Endothelial cell of umbilical vein (primary cell): Measurements from ENCODE around the gene CACNA1C. TPM values are rescaled to one million over a fixed set of nuclear protein-coding genes. Genes with fewer than 3 reads are reported as not detected.

ENCODE experiments used
- BruUV-seq: library from RNA; stranded (reverse); fragments of 400-500 nt; replicated peaks from 2 replicates; lab custom pipeline; 2021; lab: Mats Ljungman, UMichigan
- CTCF ChIA-PET: fragments of 300-600, 350-600 bp; sonication (Branson Sonifier 250); formaldehyde crosslinking; loops from one replicate; lab custom pipeline; 2021; ENCODE audit warnings: antibody characterized with exemption, inconsistent platforms; lab: Charles Lee
- POLR2A ChIA-PET: fragments of 300-600, 350-600 bp; sonication (Branson Sonifier 250); formaldehyde crosslinking; loops from one replicate; lab custom pipeline; 2021; ENCODE audit warnings: antibody characterized with exemption, inconsistent platforms; lab: Charles Lee
- DNase-seq: peaks from one replicate; pipeline ENCODE4 v3.0.0-alpha.2; 2011; ENCODE audit warnings: low read depth, low spot score
- FAIRE-seq: peaks from 2 replicates; lab custom pipeline; 2011; peaks lifted over from hg19 to GRCh38; lab: Jason Lieb, UNC
- H2AFZ ChIP-seq: 2 replicates; pipeline ENCODE4 v1.6.0; 2012; ENCODE audit warnings: low read depth, low read length, control low read depth, inconsistent platforms
- H3K27ac ChIP-seq: 2 replicates; pipeline ENCODE4 v1.5.1; 2011; ENCODE audit warnings: low read depth, mild to moderate bottlenecking, control low read depth, low read length, moderate library complexity; ENCODE audit not compliant: insufficient read depth
- H3K27me3 ChIP-seq, 2 experiments: 2 replicates each; pipeline versions ENCODE4 v1.6.0 to v1.6.1; 2011; ENCODE audit warnings: low read length in 2 of 2, mixed read lengths in 1 of 2; ENCODE audit not compliant: control insufficient read depth in 2 of 2, insufficient read depth in 2 of 2
- H3K36me3 ChIP-seq, 2 experiments: 2 replicates in 1 of 2; 3 replicates in 1 of 2; pipeline ENCODE4 v1.5.1; 2011; ENCODE audit warnings: low read length in 2 of 2, mild to moderate bottlenecking in 1 of 2, moderate library complexity in 1 of 2; ENCODE audit not compliant: control insufficient read depth in 2 of 2, insufficient read depth in 2 of 2; ENCODE audit errors: extremely low read depth in 1 of 2
- H3K4me1 ChIP-seq: 3 replicates; pipeline ENCODE4 v1.5.1; 2011; ENCODE audit warnings: mild to moderate bottlenecking, low read length; ENCODE audit not compliant: control insufficient read depth, insufficient read depth; ENCODE audit errors: extremely low read depth
- H3K4me2 ChIP-seq: 2 replicates; pipeline ENCODE4 v1.6.1; 2011; ENCODE audit warnings: low read length, control low read depth, mixed read lengths; ENCODE audit not compliant: insufficient read depth
- H3K4me3 ChIP-seq, 3 experiments: fragments of 200-600 bp in 1 of 3; sonication (generic), shearing (Covaris generic) in 1 of 3; replicated peaks in 1 of 3; 2 replicates each; pipeline ENCODE4 v1.5.1; 2011 to 2016; ENCODE audit warnings: control low read depth in 3 of 3, low read length in 3 of 3, mild to moderate bottlenecking in 2 of 3, inconsistent platforms in 1 of 3, low read depth in 1 of 3, moderate library complexity in 1 of 3; ENCODE audit not compliant: insufficient read depth in 1 of 3
- H3K79me2 ChIP-seq: 2 replicates; pipeline ENCODE4 v1.6.0; 2012; ENCODE audit warnings: low read length, inconsistent platforms; ENCODE audit not compliant: control insufficient read depth, insufficient read depth
- H3K9ac ChIP-seq: replicated peaks from 2 replicates; pipeline ENCODE3; 2011; ENCODE audit warnings: low read length, control low read depth; ENCODE audit not compliant: insufficient read depth; ENCODE audit errors: extremely low read depth
- H3K9me1 ChIP-seq: replicated peaks from 3 replicates; pipeline ENCODE4 v1.6.0; 2011; ENCODE audit warnings: mild to moderate bottlenecking, low read length; ENCODE audit not compliant: control insufficient read depth, insufficient read depth; ENCODE audit errors: extremely low read depth
- H3K9me3 ChIP-seq: replicated peaks from 2 replicates; pipeline ENCODE4 v1.5.1; 2012; ENCODE audit warnings: low read length, inconsistent platforms; ENCODE audit not compliant: control insufficient read depth, insufficient read depth
- H4K20me1 ChIP-seq: replicated peaks from 2 replicates; pipeline ENCODE3; 2011; ENCODE audit warnings: mild to moderate bottlenecking, low read length; ENCODE audit not compliant: control insufficient read depth, insufficient read depth; ENCODE audit errors: extremely low read depth
- EZH2 ChIP-seq: IDR thresholded peaks from 2 replicates; pipeline ENCODE4 v1.6.1; 2012; ENCODE audit warnings: borderline replicate concordance, low read depth, mild to moderate bottlenecking, moderate library complexity, low read length, inconsistent platforms; ENCODE audit not compliant: severe bottlenecking
- FOS ChIP-seq: IDR thresholded peaks from 2 replicates; pipeline ENCODE4 v1.6.1; 2011; ENCODE audit warnings: mild to moderate bottlenecking, low read length, moderate library complexity, borderline replicate concordance; ENCODE audit not compliant: insufficient read depth
- GATA2 ChIP-seq: IDR thresholded peaks from 2 replicates; pipeline ENCODE4 v1.7.0; 2011; ENCODE audit warnings: low read depth, mild to moderate bottlenecking, moderate library complexity, mixed read lengths, low read length; ENCODE audit not compliant: insufficient read length, insufficient read depth
- JUN ChIP-seq: IDR thresholded peaks from 2 replicates; pipeline ENCODE4 v1.6.1; 2011; ENCODE audit warnings: borderline replicate concordance, low read depth; ENCODE audit not compliant: insufficient read length, insufficient read depth
- MAX ChIP-seq: IDR thresholded peaks from 2 replicates; pipeline ENCODE4 v1.6.1; 2011; ENCODE audit not compliant: insufficient read depth, insufficient read length
- MYC ChIP-seq: IDR thresholded peaks from one replicate; pipeline ENCODE4 v1.6.1; 2011; ENCODE audit warnings: mild to moderate bottlenecking, low read depth, low read length
- POLR2A ChIP-seq: IDR thresholded peaks from 2 replicates; pipeline ENCODE4 v1.6.1; 2012; ENCODE audit warnings: low read depth, mild to moderate bottlenecking, control low read depth, low read length
- POLR2AphosphoS5 ChIP-seq: IDR thresholded peaks from 2 replicates; pipeline ENCODE4 v1.6.1; 2012; ENCODE audit warnings: low read depth, mild to moderate bottlenecking, control low read depth, low read length, moderate library complexity; ENCODE audit not compliant: insufficient read depth
- dilution Hi-C: fragments of 300-500 bp; cut with MboI; formaldehyde crosslinking; loops from one replicate; pipeline ENCODE4 v1.15.0; 2019; ENCODE audit warnings: low sequenced_read_pairs; ENCODE audit not compliant: extremely low pct_ligation_motif_present
- intact Hi-C: fragments of 100-400 bp; cut with micrococcal nuclease; formaldehyde crosslinking; loops from one replicate; pipeline ENCODE4 v1.10.0; 2022
- polyA plus RNA-seq, 4 experiments: library from polyadenylated mRNA; depleted of rRNA in 3 of 4; stranded (reverse) in 3 of 4; unstranded in 1 of 4; fragments of >200 nt; gene quantifications; 2 replicates each; pipeline versions ENCODE4 v1.2.1 to v1.2.3, GENCODE V29; 2011 to 2012; ENCODE audit warnings: missing spikeins in 1 of 4
- total RNA-seq: library from RNA; stranded (reverse); gene quantifications from 2 replicates; pipeline ENCODE4 v1.2.3, GENCODE V29; 2021
- TF ChIP-seq, protein P1 (sequence below), 2 donors: IDR thresholded peaks; 1 replicate in 1 of 2; 2 replicates in 1 of 2; pipeline ENCODE4 v1.5.1; 2011; ENCODE audit warnings: low read length in 2 of 2, mild to moderate bottlenecking in 2 of 2, moderate library complexity in 2 of 2, control low read depth in 1 of 2, inconsistent platforms in 1 of 2, low read depth in 1 of 2; ENCODE audit not compliant: insufficient read depth in 1 of 2; ENCODE audit errors: extremely low read depth in 1 of 2

The CACNA1C gene
- total and polyA plus RNA-seq, 2 donors (not counting 3 experiments of a cell fraction or from before 2014, with no cell fraction given): not detected

DNA sequence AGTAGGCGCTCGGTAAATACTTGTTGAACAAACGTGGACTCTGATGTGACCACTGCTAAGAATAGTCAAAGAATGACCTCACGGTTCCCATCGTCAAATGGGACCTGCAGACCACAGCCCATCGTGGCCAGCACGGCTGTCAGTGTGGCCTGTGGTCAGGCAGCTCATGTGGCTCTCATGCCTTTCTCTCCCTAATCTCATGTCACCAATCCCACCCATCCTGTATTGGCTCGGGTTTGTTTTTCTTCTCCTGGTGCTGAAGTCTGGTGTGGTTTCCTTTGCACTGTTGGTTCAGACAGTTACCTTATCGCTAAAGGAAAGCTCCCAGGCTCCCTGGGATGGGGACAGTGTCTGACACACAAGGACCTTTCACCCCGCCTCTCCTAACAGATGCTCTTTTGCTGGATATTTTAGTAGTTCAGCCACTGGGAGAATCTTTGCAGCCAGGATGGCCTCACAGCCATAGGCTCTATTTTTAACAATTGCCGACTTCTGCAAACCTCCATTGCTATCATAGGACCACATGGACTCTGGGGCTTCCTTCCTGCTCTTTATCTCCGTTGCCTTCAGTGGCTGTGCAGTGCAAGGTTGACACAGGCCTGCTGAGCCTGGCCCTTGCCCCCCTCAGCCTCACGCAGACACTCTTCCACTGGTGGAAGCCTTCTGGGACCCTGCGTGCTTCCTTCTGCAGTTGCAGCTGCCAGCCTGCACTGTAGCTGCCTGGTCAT is 448.8 kb downstream of the CACNA1C start:
- no TSS peak for BruUV-seq
- intact Hi-C loops (no loop called here), dilution Hi-C loops (no loop called here)
- no peak for FAIRE-seq
- no peak overlapping the region for H2AFZ ChIP-seq
- H3K36me3 ChIP-seq: no peaks in the 10 kb centered on the region
- ChIA-PET CTCF (no interaction called here), POLR2A (no interaction called here)
- TF ChIP-seq GATA2 (no peak), MYC (no peak), JUN (no peak)
- no peaks in the 10 kb centered on the region for H3K4me1 ChIP-seq
- H4K20me1 ChIP-seq: no peaks in the 10 kb centered on the region
- H3K9ac ChIP-seq: no peak overlapping the region
- no peaks in the 10 kb centered on the region for H3K79me2 ChIP-seq
- H3K27ac ChIP-seq: no peak overlapping the region
- H3K9me3 ChIP-seq: no peaks in the 10 kb centered on the region
- no peaks in the 10 kb centered on the region for H3K9me1 ChIP-seq
- no peaks in the 10 kb centered on the region for H3K27me3 ChIP-seq
- H3K4me3 ChIP-seq: no peak overlapping the region
- DNase-seq: peak; percentile 15
- H3K4me2 ChIP-seq: no peak overlapping the region

DNA sequence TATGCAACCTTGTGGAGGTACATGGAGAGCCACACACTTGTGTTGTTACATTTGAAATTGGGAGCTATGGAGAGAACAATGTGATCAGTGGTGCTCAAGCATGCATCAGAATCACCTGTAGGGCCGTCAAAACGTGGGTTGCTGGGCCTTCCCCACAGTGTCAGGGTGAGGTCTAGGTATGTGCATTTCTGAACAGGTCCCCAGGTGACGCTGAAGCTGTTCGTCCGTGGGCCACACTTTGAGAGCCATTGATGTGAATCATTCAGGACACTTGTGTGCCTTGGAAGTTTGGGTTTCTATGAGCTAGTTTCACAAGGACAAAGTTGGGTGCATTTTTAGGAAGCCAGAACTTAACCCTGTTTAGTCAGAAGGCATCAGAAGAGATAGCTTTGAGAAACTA is 450.2 kb downstream of the CACNA1C start:
- DNase-seq (no peak), FAIRE-seq (no peak)
- ChIA-PET POLR2A (no interaction called here), CTCF (no interaction called here)
- TF ChIP-seq GATA2 (no peak), EZH2 (no peak), MAX (no peak), POLR2A (no peak), POLR2AphosphoS5 (no peak), MYC (no peak), FOS (no peak), JUN (no peak)
- TF ChIP-seq, protein P1, sequence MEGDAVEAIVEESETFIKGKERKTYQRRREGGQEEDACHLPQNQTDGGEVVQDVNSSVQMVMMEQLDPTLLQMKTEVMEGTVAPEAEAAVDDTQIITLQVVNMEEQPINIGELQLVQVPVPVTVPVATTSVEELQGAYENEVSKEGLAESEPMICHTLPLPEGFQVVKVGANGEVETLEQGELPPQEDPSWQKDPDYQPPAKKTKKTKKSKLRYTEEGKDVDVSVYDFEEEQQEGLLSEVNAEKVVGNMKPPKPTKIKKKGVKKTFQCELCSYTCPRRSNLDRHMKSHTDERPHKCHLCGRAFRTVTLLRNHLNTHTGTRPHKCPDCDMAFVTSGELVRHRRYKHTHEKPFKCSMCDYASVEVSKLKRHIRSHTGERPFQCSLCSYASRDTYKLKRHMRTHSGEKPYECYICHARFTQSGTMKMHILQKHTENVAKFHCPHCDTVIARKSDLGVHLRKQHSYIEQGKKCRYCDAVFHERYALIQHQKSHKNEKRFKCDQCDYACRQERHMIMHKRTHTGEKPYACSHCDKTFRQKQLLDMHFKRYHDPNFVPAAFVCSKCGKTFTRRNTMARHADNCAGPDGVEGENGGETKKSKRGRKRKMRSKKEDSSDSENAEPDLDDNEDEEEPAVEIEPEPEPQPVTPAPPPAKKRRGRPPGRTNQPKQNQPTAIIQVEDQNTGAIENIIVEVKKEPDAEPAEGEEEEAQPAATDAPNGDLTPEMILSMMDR (IDR thresholded peaks at IDR 0.05; ENCODE audit: extremely low read depth in 1 of 2, insufficient read depth in 1 of 2, low read depth in 1 of 2, low read length in 2 of 2): no peak
- no peak overlapping the region for H3K27ac ChIP-seq
- no peaks in the 10 kb centered on the region for H3K9me3 ChIP-seq
- dilution Hi-C loops (no loop called here), intact Hi-C loops (no loop called here)
- H3K79me2 ChIP-seq: no peaks in the 10 kb centered on the region
- no peaks in the 10 kb centered on the region for H4K20me1 ChIP-seq
- H2AFZ ChIP-seq: no peak overlapping the region
- H3K4me3 ChIP-seq: no peak overlapping the region
- H3K9me1 ChIP-seq: no peaks in the 10 kb centered on the region
- no peaks in the 10 kb centered on the region for H3K27me3 ChIP-seq
- H3K36me3 ChIP-seq: no peaks in the 10 kb centered on the region
- H3K4me2 ChIP-seq: no peak overlapping the region
- no peaks in the 10 kb centered on the region for H3K4me1 ChIP-seq
- no peak overlapping the region for H3K9ac ChIP-seq
- no TSS peak for BruUV-seq
